Activated CD4-positive, CD25-positive, alpha-beta regulatory T cell (primary cell): ENCODE measurements around the gene KCNJ16.

Experiments used
- DNase-seq, 4 experiments: peaks; one replicate each; lab custom pipeline; 2025; lab: John Stamatoyannopoulos, UW

KCNJ16 gene

DNA sequence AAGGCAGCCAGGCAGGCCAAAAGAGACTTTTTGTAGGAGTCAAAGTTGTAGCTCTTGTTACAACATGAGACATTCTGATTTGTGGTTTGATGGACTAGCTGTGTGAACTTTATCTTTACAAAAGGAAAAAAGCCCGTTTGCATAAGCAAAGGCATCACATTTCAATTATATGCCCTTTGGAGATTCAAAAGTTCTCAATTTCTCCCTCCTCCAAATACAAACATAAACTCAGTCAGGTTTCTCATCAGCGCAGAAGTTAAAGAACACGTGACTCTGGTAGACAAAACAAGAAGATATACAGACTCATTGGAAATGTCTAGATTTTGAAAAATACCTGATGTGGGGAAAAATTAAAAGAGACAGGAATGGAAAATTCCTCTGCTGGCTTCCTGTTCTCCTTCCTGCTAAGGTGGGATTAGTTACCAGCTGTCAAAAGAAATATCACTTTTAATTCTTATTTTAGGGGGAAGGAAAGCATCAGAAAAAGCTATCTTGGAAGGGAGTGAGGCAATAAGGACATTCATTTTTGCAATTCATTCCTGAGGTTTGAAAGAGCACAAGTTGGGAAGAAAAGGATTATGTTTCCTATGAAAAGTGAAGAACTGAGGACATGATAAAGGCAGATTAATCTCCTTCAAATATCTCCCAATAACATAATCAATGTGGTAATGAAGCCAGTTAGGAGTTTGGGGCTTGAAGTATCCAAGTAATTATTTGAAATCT lies 4.6 kb upstream of the KCNJ16 start:
- DNase-seq = no peak

DNA sequence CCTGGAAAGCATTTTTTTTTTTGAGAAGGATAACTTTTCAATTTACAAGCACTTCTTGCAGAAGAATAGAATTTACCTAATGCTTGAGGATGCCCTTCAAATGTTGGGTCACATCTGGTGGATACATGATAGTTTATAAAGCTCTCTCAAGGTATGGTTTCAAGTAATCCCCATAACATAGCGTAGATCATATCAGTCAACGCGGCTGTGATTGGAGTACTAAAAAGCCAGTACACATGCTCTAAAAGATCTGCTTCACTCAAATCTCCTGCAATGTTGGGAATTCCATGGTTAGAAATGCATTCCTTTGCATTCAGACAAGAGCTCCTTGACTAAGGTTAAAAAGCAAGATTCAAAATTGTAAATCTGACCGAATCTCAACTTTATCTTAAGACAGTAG lies 3.9 kb upstream of the KCNJ16 start:
- DNase-seq = no peak

GRCh38 chr17:70071620-70072019 lies 3.4 kb upstream of the KCNJ16 start:
- DNase-seq = no peak

DNA sequence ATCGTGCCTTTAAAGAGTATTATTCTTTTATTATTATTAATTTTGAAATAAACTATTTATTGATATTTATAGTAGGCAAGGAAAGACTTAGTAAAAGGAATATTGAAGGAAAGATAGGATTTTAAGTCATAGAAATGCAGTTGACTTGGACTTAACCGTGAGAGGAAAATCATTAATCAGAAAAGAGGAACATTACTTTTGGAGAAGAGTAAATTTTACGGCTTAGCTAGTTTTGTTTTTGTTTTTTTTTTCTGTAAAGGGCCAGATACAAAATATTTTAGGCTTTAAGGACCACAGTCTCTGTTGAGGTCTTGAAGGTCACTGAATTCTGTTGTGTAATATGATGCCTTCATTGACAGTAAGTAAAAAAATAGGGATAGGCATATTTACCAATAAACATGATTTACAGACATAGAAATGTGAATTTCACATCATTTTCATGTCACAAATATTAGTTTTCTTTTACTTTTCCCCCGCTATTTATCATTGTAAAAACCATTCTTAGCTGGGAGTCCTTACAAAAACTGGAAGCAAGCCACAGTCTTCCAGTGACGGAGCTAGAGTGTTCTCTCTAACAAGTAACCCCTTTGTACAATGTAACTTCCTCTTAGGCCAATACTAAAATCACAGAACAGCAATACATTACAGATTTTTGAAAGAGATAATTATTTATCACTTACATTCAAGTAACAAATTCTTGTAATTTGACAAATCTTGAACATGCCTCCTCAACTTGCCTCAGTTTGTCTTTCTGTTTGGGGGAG lies 2.3 kb upstream of the KCNJ16 start:
- no peak for DNase-seq

- DNase-seq = no peak
These were observed 1.7 kb upstream of the KCNJ16 start for GRCh38 chr17:70073310-70073709.

DNA sequence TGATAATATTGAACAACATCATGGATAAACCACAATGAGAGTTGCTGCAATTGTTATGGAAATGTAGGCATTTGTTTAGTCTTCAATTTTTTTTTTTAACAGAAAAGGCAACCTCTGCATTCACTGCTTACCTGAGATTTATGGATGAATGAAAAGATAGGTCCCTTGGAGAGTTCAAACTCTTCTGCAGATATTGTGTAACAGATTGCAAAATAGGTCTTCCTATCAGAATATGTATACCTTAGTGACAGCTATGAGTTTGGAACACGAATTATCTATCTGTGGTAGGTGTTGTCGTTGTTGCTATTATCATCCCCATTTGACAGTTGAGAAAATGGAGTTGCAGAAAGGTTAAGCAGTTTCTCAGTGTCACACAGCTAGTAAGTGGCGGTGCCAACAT lies 1.2 kb upstream of the KCNJ16 start:
- no peak for DNase-seq

DNA sequence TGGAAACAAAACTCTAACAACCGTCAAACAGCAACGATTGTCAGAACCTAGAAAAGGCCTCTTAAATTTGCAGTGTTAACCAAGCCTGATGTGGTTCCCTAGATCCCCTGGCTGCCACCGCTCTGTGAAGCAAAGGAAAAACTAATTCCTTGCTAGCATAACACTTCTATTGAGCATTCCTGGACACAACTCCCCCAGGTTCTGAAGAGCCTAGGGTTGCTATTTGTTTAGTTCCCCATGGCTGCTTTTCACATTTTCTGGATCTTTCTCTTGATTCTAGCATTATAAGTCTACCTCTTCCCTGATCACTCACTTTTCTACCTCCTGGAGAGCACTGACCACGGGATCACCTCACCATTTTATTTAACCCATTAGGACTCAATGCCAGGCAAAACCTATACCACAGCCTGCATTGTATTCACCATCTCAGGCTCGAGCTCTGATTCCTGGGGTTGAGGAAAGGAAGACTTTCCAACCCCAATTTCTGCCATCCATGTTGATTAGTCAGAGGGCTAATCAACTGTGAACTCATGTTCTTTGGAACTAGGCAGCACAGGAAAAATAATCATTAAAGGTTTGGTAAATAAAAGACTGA lies 692 bp upstream of the KCNJ16 start:
- no peak for DNase-seq

DNA sequence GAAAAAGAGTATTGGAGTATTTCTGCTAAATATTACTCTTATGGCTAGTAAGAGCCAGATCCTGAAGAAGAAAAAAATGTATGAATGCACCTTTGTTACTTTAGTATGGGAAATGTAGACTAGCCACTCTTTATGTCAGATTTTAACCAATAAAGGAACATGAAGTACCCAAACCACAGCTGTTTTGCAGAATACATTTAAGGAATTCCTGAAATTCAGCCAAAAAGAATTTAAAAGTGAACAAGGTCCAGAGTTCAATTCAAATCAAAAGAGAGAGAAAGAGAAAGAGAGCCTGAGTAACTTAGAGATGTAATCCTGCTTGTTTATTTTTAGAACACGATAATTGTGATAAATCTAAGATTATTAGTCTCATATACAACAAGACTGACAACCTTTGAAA lies 1.2 kb downstream of the KCNJ16 start:
- no peak for DNase-seq

DNA sequence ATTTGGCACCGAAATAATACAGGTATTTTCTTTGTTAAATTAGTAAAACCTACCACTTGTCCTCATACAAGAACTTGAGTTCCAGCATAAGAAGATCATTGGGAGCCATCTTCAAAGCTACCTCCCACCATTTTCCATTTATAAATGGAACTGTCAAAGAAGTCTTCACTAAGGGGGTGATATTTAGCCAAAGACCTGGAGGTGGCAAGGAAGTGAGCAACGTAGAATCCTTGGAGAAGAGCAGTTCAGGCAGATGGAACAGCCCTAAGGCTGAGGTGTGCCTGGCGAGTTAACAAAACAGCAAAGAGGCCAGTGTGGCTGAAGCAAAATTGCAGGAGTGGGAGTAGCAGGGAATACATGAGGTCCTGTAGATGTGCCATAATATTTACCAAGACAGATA lies 1.8 kb downstream of the KCNJ16 start:
- no peak for DNase-seq

GRCh38 chr17:70078549-70078948 lies 3.5 kb downstream of the KCNJ16 start:
- DNase-seq = no peak

DNA sequence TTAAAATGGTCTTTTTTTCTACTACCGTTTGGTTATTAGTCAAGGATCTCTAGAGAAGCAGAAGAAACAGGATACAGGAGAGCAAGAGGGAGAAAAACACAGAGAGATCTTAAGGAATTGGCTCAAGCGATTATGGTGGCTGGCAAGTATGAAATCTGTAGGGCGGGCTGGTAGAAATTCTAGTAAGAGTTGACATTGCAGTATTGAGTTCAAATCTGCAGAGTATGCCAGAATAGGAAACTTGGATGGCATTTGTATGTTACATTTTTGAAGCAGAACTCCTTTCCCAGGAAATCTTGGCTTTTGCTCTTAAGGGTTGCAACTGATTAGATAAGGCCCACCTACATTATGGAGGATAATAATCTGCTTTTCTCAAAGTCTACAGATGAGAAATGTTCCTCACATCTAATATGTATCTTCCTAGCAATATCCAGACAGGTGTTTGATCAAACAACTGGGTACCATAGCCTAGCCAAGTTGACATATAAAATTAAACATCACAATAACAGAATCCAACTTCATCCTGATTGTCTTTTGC lies 4.0 kb downstream of the KCNJ16 start:
- DNase-seq = no peak

GRCh38 chr17:70080541-70081347 lies 5.7 kb downstream of the KCNJ16 start:
- DNase-seq = no peak

- DNase-seq = no peak
These were observed 6.9 kb downstream of the KCNJ16 start for GRCh38 chr17:70081885-70082284.

DNA sequence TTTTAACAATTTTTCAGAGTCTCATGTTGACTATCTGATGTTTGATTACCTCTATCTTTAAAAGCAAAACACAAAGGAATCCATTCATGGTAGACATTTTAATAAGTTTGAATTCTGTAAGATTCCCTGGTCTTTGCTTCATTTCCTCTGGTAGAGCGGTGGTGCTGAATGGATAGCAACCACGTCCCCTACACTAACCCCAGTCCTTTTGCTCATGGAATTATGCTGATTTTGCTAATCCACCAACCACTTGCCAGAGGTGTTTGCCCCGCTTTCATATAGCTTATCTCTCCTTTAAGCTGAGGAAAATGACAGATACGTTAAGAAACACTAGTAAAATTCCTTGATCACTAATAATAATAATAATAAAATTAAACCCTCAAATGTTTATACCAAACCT lies 9.5 kb downstream of the KCNJ16 start:
- no peak for DNase-seq

DNA sequence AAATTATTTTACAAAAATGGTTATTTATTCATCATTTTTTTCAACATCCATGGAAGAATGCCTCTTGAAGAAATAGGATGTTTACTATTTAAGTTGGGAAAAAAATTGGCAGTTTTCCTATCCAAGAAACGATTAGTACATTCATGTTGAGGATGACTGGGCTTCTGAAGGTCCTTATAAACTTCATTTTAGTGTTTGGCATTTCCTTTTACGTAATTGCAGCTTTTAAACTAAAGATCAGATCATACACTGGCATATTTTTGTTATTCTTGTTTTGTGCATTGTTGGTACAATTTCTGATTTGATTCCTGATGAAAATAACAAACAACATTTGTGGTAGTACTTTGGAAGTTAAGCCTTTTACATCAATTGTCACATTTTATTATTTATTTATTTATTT lies 11.5 kb downstream of the KCNJ16 start:
- DNase-seq = no peak

GRCh38 chr17:70089513-70090148 lies 14.6 kb downstream of the KCNJ16 start:
- no peak for DNase-seq

GRCh38 chr17:70091005-70091568 lies 16.1 kb downstream of the KCNJ16 start:
- DNase-seq = no peak

- no peak for DNase-seq
These were observed 16.7 kb downstream of the KCNJ16 start for GRCh38 chr17:70091696-70092095.

DNA sequence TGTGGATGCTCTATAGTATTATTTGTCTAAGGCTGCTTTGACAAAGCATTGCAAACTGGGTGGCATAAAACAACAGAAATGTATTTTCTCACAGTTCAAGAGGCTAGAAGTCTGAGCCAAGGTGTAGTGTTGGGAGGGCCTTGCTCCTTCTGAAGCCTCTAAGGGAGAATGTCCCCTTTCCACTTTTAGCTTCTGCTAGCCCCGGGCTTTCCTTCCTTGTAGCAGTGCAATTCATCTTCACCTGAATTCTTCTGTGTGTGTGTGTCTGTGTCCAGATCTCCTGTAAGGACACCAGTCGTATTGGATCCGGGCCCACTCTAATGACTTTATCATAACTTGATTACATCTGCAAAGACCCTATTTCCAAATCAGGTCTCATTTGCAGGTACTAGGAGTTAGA lies 18.1 kb downstream of the KCNJ16 start:
- no peak for DNase-seq

- no peak for DNase-seq
These were observed 20.4 kb downstream of the KCNJ16 start for GRCh38 chr17:70095455-70095854.

- DNase-seq = no peak
These were observed 21.8 kb downstream of the KCNJ16 start for GRCh38 chr17:70096861-70097260.
